Endothelial cell (in vitro differentiated cells): Measurements from ENCODE around the gene DRG1. TPM values are rescaled to one million over a fixed set of nuclear protein-coding genes. Genes with fewer than 3 reads are reported as not detected.
A peak's percentile ranks its signal among the peaks of the same experiment; 100 is the strongest.

Source experiments
- DNase-seq: peaks from one replicate; pipeline ENCODE4 v3.0.0; 2021; ENCODE audit warnings: low spot score
- H3K27ac Mint-ChIP-seq: one replicate; pipeline ENCODE4 v1.8.0; 2021; ENCODE audit warnings: mixed read lengths, inconsistent platforms; ENCODE audit not compliant: unreplicated experiment
- H3K27me3 Mint-ChIP-seq: one replicate; pipeline ENCODE4 v1.8.0; 2021; ENCODE audit warnings: mild to moderate bottlenecking, moderate library complexity, mixed read lengths, inconsistent platforms; ENCODE audit not compliant: unreplicated experiment
- H3K36me3 Mint-ChIP-seq: one replicate; pipeline ENCODE4 v1.8.0; 2021; ENCODE audit warnings: mild to moderate bottlenecking, low read depth, mixed read lengths, inconsistent platforms; ENCODE audit not compliant: unreplicated experiment
- H3K4me1 Mint-ChIP-seq: one replicate; pipeline ENCODE4 v1.8.0; 2021; ENCODE audit warnings: mild to moderate bottlenecking, mixed read lengths, inconsistent platforms; ENCODE audit not compliant: unreplicated experiment
- H3K4me3 Mint-ChIP-seq: one replicate; pipeline ENCODE4 v1.8.0; 2021; ENCODE audit warnings: mild to moderate bottlenecking, mixed read lengths, inconsistent platforms; ENCODE audit not compliant: unreplicated experiment
- H3K9me3 Mint-ChIP-seq: one replicate; pipeline ENCODE4 v1.8.0; 2021; ENCODE audit warnings: mixed read lengths, inconsistent platforms; ENCODE audit not compliant: unreplicated experiment
- CTCF ChIP-seq: fragments of 200-600 bp; sonication (generic); IDR thresholded peaks from one replicate; pipeline ENCODE4 v1.5.0; 2021; ENCODE audit warnings: antibody characterized with exemption; ENCODE audit not compliant: unreplicated experiment
- total RNA-seq: library from RNA; stranded (reverse); fragmentation: NEBNext Ultra II Directional; extraction: Animal tissue kit (Norgen Biotek cat#: 25700); gene quantifications from one replicate; pipeline ENCODE4 v1.2.1, GENCODE V29; 2021; ENCODE audit not compliant: unreplicated experiment

The DRG1 gene
- total RNA-seq, 1 donor from 2014 or later = 55.6 TPM

GRCh38 chr22:31461699-31462098, 62.3 kb downstream of the DRG1 start:
- Mint-ChIP-seq H3K36me3 (peaks cover 37% of the 10 kb centered on the region), H3K4me3 (peak overlapping the region; percentile 57), H3K27ac (no peak overlapping the region), H3K4me1 (no peaks in the 10 kb centered on the region), H3K9me3 (no peaks in the 10 kb centered on the region), H3K27me3 (no peaks in the 10 kb centered on the region)
- TF ChIP-seq CTCF = no peak
- no peak for DNase-seq

GRCh38 chr22:31465307-31465706, 65.9 kb downstream of the DRG1 start:
- no peak overlapping the region for H3K4me3 Mint-ChIP-seq
- peaks cover 39% of the 10 kb centered on the region for H3K36me3 Mint-ChIP-seq
- no peak for DNase-seq
- H3K4me1 Mint-ChIP-seq = no peaks in the 10 kb centered on the region
- no peaks in the 10 kb centered on the region for H3K9me3 Mint-ChIP-seq
- no peak overlapping the region for H3K27ac Mint-ChIP-seq
- no peak for TF ChIP-seq CTCF
- peaks cover 1% of the 10 kb centered on the region for H3K27me3 Mint-ChIP-seq

GRCh38 chr22:31474743-31475142, 75.3 kb downstream of the DRG1 start:
- Mint-ChIP-seq H3K36me3 (peaks cover 7% of the 10 kb centered on the region), H3K4me3 (no peak overlapping the region), H3K9me3 (no peaks in the 10 kb centered on the region), H3K27ac (no peak overlapping the region), H3K4me1 (no peaks in the 10 kb centered on the region), H3K27me3 (no peaks in the 10 kb centered on the region)
- TF ChIP-seq CTCF = no peak
- no peak for DNase-seq

- Mint-ChIP-seq H3K36me3 (peaks cover 10% of the 10 kb centered on the region), H3K4me1 (no peaks in the 10 kb centered on the region), H3K9me3 (no peaks in the 10 kb centered on the region), H3K27ac (no peak overlapping the region), H3K4me3 (no peak overlapping the region), H3K27me3 (no peaks in the 10 kb centered on the region)
- no peak for DNase-seq
- TF ChIP-seq CTCF = no peak
These were observed 76.4 kb downstream of the DRG1 start for GRCh38 chr22:31475800-31476199.

GRCh38 chr22:31477329-31477728, 77.9 kb downstream of the DRG1 start:
- no peaks in the 10 kb centered on the region for H3K4me1 Mint-ChIP-seq
- H3K36me3 Mint-ChIP-seq = peaks cover 20% of the 10 kb centered on the region
- no peaks in the 10 kb centered on the region for H3K9me3 Mint-ChIP-seq
- H3K27ac Mint-ChIP-seq = no peak overlapping the region
- H3K4me3 Mint-ChIP-seq = no peak overlapping the region
- H3K27me3 Mint-ChIP-seq = no peaks in the 10 kb centered on the region
- no peak for DNase-seq
- no peak for TF ChIP-seq CTCF
